ENCODE measurements around the gene CST3. TPM values are rescaled to one million over a fixed set of nuclear protein-coding genes. Genes with fewer than 3 reads are reported as not detected.
"Not testable (repeated sequence)": the region's sequence is repeated elsewhere in the genome, so short reads cannot be mapped to it uniquely, and the experiment has no call there.

The CST3 gene, protein sequence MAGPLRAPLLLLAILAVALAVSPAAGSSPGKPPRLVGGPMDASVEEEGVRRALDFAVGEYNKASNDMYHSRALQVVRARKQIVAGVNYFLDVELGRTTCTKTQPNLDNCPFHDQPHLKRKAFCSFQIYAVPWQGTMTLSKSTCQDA
- total RNA-seq, result 1,000 to 10,000 TPM; 3,145 to 4,272 TPM
- polyA plus RNA-seq (ENCODE audit: insufficient read depth, low read depth, low replicate concordance), result 1,703 TPM
- long read RNA-seq, donor 1, transcript CST3-201 (3 exons, 873 nt), result major isoform, 298 of 505 reads
- long read RNA-seq, donor 1, partial matches to known transcripts, result 194 of 505 reads
- long read RNA-seq, donor 1, other reads (novel, unspliced or antisense), result 12 of 505 reads
- long read RNA-seq, donor 2, transcript CST3-201 (3 exons, 873 nt), result major isoform, 171 of 263 reads
- long read RNA-seq, donor 2, partial matches to known transcripts, result 81 of 263 reads
- long read RNA-seq, donor 2, other reads (novel, unspliced or antisense), result 11 of 263 reads

DNA sequence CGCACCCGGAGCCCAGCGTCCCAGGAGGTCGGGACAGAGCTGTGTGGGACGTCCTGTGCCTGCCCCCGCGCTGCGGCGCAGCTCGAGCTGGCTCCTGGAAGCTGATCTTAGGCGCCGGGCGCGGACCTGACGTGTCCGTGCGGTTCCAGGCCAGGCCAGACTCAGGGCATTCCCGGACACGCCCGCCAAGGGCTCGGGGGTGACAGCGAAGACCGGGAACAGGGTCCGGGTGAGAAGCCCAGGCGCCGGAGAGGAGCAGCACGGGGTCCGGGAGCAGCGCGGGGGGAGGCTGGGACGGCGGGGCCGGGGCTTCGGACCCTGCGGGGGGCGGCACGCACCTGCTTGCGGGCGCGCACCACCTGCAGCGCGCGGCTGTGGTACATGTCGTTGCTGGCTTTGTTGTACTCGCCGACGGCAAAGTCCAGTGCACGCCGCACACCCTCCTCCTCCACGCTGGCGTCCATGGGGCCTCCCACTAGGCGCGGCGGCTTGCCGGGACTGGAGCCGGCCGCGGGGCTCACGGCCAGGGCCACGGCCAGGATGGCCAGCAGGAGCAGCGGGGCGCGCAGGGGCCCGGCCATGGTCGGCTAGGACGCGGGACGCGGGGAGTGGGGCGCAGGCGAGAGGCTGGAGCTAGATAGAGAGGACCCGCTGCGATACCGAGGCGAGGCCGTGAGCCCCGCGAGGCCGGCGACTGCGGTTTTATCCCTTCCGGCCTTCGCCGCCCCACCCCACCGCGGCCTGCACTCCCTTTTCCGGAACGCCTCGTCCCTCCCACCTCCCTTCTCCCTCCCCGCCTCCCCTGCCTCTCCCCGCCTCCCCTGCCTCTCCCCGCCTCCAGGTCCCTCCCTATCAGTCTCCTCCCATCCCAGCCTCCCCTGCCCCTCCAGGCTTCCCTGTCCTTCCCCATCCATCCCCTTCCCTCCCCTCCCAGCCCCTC is at the start of gene CST3:
Gene CST3, minus strand, starts transcription at position 674 of the 940 bp plus-strand sequence. Its CDS starts 93 bp downstream, at position 581.
- no peaks in the 10 kb centered on the region for H3K9me3 ChIP-seq
- H3K27ac ChIP-seq, result peak within 1 kb of the TSS; percentile 76 to 94
- WGBS, 2 donors, result 0 to 1% methylated on average over 38 to 75 of the region's 92 CpGs
- H3K27me3 ChIP-seq, result no peaks in the 10 kb centered on the region
- DNase-seq, result peak; percentile 94
- TF ChIP-seq, protein P1, sequence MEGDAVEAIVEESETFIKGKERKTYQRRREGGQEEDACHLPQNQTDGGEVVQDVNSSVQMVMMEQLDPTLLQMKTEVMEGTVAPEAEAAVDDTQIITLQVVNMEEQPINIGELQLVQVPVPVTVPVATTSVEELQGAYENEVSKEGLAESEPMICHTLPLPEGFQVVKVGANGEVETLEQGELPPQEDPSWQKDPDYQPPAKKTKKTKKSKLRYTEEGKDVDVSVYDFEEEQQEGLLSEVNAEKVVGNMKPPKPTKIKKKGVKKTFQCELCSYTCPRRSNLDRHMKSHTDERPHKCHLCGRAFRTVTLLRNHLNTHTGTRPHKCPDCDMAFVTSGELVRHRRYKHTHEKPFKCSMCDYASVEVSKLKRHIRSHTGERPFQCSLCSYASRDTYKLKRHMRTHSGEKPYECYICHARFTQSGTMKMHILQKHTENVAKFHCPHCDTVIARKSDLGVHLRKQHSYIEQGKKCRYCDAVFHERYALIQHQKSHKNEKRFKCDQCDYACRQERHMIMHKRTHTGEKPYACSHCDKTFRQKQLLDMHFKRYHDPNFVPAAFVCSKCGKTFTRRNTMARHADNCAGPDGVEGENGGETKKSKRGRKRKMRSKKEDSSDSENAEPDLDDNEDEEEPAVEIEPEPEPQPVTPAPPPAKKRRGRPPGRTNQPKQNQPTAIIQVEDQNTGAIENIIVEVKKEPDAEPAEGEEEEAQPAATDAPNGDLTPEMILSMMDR (IDR thresholded peaks at IDR 0.05), result no peak
- TF ChIP-seq POLR2A (IDR thresholded peaks at IDR 0.05), result peak; percentile 44
- H3K36me3 ChIP-seq (ENCODE audit: low read depth, missing control alignments), result no peaks in the 10 kb centered on the region
- peak within 1 kb of the TSS; percentile 89 to 94 for H3K4me3 ChIP-seq
- peaks cover 38% of the 10 kb centered on the region for H3K4me1 ChIP-seq
- intact Hi-C loops (cut with DNase I; ENCODE audit: low total_unique reads), result no loop called here

DNA sequence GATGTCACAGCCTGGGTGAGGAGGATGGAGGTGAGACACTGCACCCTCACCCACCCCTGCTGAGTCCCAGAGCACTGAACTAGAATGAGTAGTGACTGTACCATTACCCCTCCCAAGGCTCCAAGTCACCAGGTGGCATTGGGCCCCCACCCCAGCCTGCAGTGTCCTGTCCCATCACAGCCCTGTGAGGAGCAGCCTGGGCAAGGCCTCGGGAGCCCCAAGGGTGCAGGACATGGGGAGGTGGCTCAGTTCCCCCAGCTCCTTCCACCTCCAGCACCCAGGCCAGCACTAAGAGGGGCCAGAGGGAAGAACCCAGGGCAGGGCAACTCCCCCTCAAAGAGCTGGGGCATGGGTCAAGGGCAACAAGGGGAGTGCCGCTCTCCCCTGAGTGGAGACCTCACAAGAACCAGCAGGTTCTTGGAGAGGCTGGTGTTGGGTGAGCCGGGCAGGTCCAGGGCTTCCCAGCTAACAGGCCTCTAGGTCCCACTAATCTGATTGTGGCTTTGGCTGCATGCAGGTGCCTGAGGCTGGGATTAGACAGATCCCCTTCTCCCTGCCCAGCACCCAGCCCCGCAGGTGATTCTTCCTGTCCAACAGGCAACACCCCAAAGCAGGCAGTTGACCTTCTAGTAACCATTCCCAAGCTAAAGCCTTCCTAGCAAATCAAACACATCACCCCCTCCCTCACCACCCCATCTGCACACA is 48.4 kb upstream of the CST3 start:
- no peak for DNase-seq
- Histone ChIP-seq H3K9me3 (no peaks in the 10 kb centered on the region), H3K27ac (no peak overlapping the region), H3K36me3 (ENCODE audit: low read depth, missing control alignments) (no peaks in the 10 kb centered on the region), H3K4me1 (no peaks in the 10 kb centered on the region), H3K27me3 (no peaks in the 10 kb centered on the region), H3K4me3 (no peak overlapping the region)
- 77 to 88% methylated on average over 3 to 4 of the region's 4 CpGs for WGBS, 2 donors
- TF ChIP-seq, protein P1 (IDR thresholded peaks at IDR 0.05), result no peak
- no peak for TF ChIP-seq POLR2A (IDR thresholded peaks at IDR 0.05)
- intact Hi-C loops (cut with DNase I; ENCODE audit: low total_unique reads), result no loop called here

DNA sequence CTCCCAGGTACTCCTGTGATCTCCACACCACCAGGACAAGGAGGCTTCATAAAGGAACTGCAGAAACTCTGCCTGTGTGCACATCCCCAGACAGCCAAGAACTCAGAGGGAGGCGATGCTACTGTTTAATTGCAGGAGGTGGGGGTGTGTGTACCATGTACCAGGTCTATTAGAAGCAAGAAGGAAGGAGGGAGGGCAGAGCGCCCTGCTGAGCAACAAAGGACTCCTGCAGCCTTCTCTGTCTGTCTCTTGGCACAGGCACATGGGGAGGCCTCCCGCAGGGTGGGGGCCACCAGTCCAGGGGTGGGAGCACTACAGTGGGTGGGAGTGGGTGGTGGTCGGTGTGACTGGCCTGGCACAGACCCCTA is 47.8 kb upstream of the CST3 start:
- H3K9me3 ChIP-seq; H3K4me3 ChIP-seq; DNase-seq; H3K27me3 ChIP-seq; intact Hi-C loops (cut with DNase I; ENCODE audit: low total_unique reads); H3K27ac ChIP-seq; H3K4me1 ChIP-seq; H3K36me3 ChIP-seq (ENCODE audit: low read depth, missing control alignments): not testable (repeated sequence)
- WGBS, 2 donors, result 63 to 64% methylated on average over 4 of the region's 4 CpGs

- no peaks in the 10 kb centered on the region for H3K4me1 ChIP-seq
- no peak overlapping the region for H3K4me3 ChIP-seq
- no peak overlapping the region for H3K27ac ChIP-seq
- intact Hi-C loops (cut with DNase I; ENCODE audit: low total_unique reads), result no loop called here
- TF ChIP-seq, protein P1 (IDR thresholded peaks at IDR 0.05), result no peak
- TF ChIP-seq POLR2A (IDR thresholded peaks at IDR 0.05), result no peak
- H3K9me3 ChIP-seq, result no peaks in the 10 kb centered on the region
- H3K27me3 ChIP-seq, result no peaks in the 10 kb centered on the region
- no peaks in the 10 kb centered on the region for H3K36me3 ChIP-seq (ENCODE audit: low read depth, missing control alignments)
- no peak for DNase-seq
- 89 to 92% methylated on average over 6 of the region's 6 CpGs for WGBS, 2 donors
Observed at GRCh38 chr20:23684261-23684660, 46.5 kb upstream of the CST3 start.
